HepG2 (cell line): Measurements from ENCODE around the gene VEGFA. TPM values are rescaled to one million over a fixed set of nuclear protein-coding genes. Genes with fewer than 3 reads are reported as not detected.
A peak's percentile ranks its signal among the peaks of the same experiment; 100 is the strongest.

Experiments used
- ARNT2 ChIP-seq: sonication (generic); formaldehyde crosslinking; IDR thresholded peaks from 2 replicates; pipeline ENCODE4 v1.8.0; 2022; ENCODE audit warnings: mild to moderate bottlenecking, low read depth, missing genetic modification reagents, moderate library complexity
- ATF1 ChIP-seq: IDR thresholded peaks from 2 replicates; pipeline ENCODE4 v1.6.1; 2016; ENCODE audit warnings: mild to moderate bottlenecking, control low read depth
- BORCS8-MEF2B ChIP-seq: sonication (generic); formaldehyde crosslinking; IDR thresholded peaks from 2 replicates; pipeline ENCODE4 v1.8.0; 2022; ENCODE audit warnings: mild to moderate bottlenecking, missing genetic modification reagents
- HMG20A ChIP-seq: IDR thresholded peaks from 2 replicates; pipeline ENCODE4 v1.6.1; 2016; ENCODE audit warnings: borderline replicate concordance
- LCORL ChIP-seq, 2 experiments: fragments of 450-650 bp in 1 of 2; sonication (generic) in 1 of 2; formaldehyde crosslinking in 1 of 2; IDR thresholded peaks; 2 replicates each; pipeline versions ENCODE4 v1.5.0 to v1.6.1; 2017 to 2020; ENCODE audit warnings: antibody characterized with exemption in 1 of 2, missing genetic modification reagents in 1 of 2
- MEIS2 ChIP-seq: sonication (generic); formaldehyde crosslinking; IDR thresholded peaks from 2 replicates; pipeline ENCODE4 v1.9.0; 2021; ENCODE audit warnings: mild to moderate bottlenecking, missing genetic modification reagents
- MIXL1 ChIP-seq: IDR thresholded peaks from 2 replicates; pipeline ENCODE4 v1.6.1; 2016
- NONO ChIP-seq, 2 experiments: fragments of 450-650 bp in 1 of 2; sonication (generic) in 1 of 2; formaldehyde crosslinking in 1 of 2; IDR thresholded peaks in 1 of 2; conservative IDR thresholded peaks in 1 of 2; 2 replicates each; pipeline versions ENCODE4 v1.6.1 to v1.8.0; 2017 to 2022; ENCODE audit warnings: mild to moderate bottlenecking in 1 of 2, missing genetic modification reagents in 1 of 2, moderate library complexity in 1 of 2
- RBM22 ChIP-seq: fragments of 200-400 bp; formaldehyde crosslinking; optimal IDR thresholded peaks from 2 replicates; pipeline ENCODE3; 2017; ENCODE audit warnings: mild to moderate bottlenecking, low read length, moderate library complexity
- RBM39 ChIP-seq: fragments of 200-400 bp; formaldehyde crosslinking; IDR thresholded peaks from one replicate; pipeline ENCODE4 v1.6.1; 2018; ENCODE audit warnings: antibody characterized with exemption, mild to moderate bottlenecking, low read depth, low read length; ENCODE audit not compliant: poor library complexity, severe bottlenecking
- SMAD3 ChIP-seq: sonication (generic); formaldehyde crosslinking; IDR thresholded peaks from 2 replicates; pipeline ENCODE4 v1.4.0; 2020; ENCODE audit warnings: missing genetic modification reagents
- SOX5 ChIP-seq: IDR thresholded peaks from 2 replicates; pipeline ENCODE4 v1.6.1; 2016; ENCODE audit warnings: borderline replicate concordance
- SP5 ChIP-seq: IDR thresholded peaks from 2 replicates; pipeline ENCODE4 v1.6.1; 2016; ENCODE audit warnings: low read depth, borderline replicate concordance
- ZNF354B ChIP-seq: sonication (generic); formaldehyde crosslinking; IDR thresholded peaks from 2 replicates; pipeline ENCODE4 v1.8.0; 2022; ENCODE audit warnings: mild to moderate bottlenecking, missing genetic modification reagents
- ZNF550 ChIP-seq: sonication (generic); formaldehyde crosslinking; IDR thresholded peaks from 2 replicates; pipeline ENCODE4 v1.4.0; 2020; ENCODE audit warnings: mild to moderate bottlenecking, missing genetic modification reagents, borderline replicate concordance
- ZSCAN9 ChIP-seq: IDR thresholded peaks from 2 replicates; pipeline ENCODE4 v1.6.1; 2016; ENCODE audit warnings: borderline replicate concordance
- ZZZ3 ChIP-seq: sonication (generic); formaldehyde crosslinking; IDR thresholded peaks from 2 replicates; pipeline ENCODE4 v1.4.0; 2020; ENCODE audit warnings: missing genetic modification reagents, mild to moderate bottlenecking, borderline replicate concordance
- polyA plus RNA-seq, 8 experiments: library from polyadenylated mRNA; depleted of rRNA in 3 of 8; stranded (reverse) in 7 of 8; unstranded in 1 of 8; fragments of >200 nt; fragmentation: Illumina TruSeq in 4 of 8; extraction: Trizol in 4 of 8; gene quantifications; 2 replicates each; pipeline versions ENCODE4 v1.2.1 to v1.2.3, GENCODE V29; 2011 to 2016; ENCODE audit warnings: low read depth in 4 of 8, missing spikeins in 1 of 8, mixed read lengths in 1 of 8; ENCODE audit not compliant: insufficient read depth in 1 of 8
- total RNA-seq, 5 experiments: library from RNA; depleted of rRNA; stranded (reverse); fragments of >200 nt; fragmentation: Illumina TruSeq; extraction: Trizol; gene quantifications; 2 replicates each; pipeline ENCODE4 v1.2.3, GENCODE V29; 2016; ENCODE audit warnings: low read depth in 1 of 5
- TF ChIP-seq, protein P1 (sequence below): sonication (generic); formaldehyde crosslinking; IDR thresholded peaks from 2 replicates; pipeline ENCODE4 v1.4.0; 2020; ENCODE audit warnings: low read depth, missing genetic modification reagents
- TF ChIP-seq, protein P2 (sequence below): IDR thresholded peaks from 2 replicates; pipeline ENCODE4 v1.6.1; 2016; ENCODE audit warnings: low read depth, control low read depth
- TF ChIP-seq, protein P3 (sequence below): sonication (generic); formaldehyde crosslinking; IDR thresholded peaks from 2 replicates; pipeline ENCODE4 v1.5.0; 2020; ENCODE audit warnings: mild to moderate bottlenecking, missing genetic modification reagents

Gene VEGFA
- total and polyA plus RNA-seq, 2 of the 13 experiments (the other 11 are each of a cell fraction or from before 2014, with no cell fraction given) = 68.1 to 629 TPM

DNA sequence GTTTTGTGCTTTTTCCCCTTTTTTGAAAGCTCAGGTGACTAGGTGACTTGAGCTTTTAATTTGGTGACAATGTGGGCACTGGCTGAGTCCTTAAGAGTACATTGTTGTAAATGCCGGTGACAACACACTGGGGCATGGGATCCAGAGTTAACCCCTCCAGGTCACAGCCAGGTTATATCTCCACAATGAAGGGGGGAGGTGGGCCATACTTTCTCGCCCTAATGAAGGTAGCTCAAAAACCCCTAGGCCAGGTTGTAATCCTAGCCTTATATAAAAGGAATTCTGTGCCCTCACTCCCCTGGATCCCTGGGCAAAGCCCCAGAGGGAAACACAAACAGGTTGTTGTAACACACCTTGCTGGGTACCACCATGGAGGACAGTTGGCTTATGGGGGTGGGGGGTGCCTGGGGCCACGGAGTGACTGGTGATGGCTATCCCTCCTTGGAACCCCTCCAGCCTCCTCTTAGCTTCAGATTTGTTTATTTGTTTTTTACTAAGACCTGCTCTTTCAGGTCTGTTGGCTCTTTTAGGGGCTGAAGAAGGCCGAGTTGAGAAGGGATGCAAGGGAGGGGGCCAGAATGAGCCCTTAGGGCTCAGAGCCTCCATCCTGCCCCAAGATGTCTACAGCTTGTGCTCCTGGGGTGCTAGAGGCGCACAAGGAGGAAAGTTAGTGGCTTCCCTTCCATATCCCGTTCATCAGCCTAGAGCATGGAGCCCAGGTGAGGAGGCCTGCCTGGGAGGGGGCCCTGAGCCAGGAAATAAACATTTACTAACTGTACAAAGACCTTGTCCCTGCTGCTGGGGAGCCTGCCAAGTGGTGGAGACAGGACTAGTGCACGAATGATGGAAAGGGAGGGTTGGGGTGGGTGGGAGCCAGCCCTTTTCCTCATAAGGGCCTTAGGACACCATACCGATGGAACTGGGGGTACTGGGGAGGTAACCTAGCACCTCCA, 2.2 kb upstream of the VEGFA start (continued):
- TF ChIP-seq, protein P1, sequence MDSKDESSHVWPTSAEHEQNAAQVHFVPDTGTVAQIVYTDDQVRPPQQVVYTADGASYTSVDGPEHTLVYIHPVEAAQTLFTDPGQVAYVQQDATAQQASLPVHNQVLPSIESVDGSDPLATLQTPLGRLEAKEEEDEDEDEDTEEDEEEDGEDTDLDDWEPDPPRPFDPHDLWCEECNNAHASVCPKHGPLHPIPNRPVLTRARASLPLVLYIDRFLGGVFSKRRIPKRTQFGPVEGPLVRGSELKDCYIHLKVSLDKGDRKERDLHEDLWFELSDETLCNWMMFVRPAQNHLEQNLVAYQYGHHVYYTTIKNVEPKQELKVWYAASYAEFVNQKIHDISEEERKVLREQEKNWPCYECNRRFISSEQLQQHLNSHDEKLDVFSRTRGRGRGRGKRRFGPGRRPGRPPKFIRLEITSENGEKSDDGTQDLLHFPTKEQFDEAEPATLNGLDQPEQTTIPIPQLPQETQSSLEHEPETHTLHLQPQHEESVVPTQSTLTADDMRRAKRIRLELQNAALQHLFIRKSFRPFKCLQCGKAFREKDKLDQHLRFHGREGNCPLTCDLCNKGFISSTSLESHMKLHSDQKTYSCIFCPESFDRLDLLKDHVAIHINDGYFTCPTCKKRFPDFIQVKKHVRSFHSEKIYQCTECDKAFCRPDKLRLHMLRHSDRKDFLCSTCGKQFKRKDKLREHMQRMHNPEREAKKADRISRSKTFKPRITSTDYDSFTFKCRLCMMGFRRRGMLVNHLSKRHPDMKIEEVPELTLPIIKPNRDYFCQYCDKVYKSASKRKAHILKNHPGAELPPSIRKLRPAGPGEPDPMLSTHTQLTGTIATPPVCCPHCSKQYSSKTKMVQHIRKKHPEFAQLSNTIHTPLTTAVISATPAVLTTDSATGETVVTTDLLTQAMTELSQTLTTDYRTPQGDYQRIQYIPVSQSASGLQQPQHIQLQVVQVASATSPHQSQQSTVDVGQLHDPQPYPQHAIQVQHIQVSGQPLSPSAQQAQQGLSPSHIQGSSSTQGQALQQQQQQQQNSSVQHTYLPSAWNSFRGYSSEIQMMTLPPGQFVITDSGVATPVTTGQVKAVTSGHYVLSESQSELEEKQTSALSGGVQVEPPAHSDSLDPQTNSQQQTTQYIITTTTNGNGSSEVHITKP (CRISPR knock-in tag) = 0 out of 2 replicates have a peak, but pooled peaks have one; percentile 36
- TF ChIP-seq, protein P2, sequence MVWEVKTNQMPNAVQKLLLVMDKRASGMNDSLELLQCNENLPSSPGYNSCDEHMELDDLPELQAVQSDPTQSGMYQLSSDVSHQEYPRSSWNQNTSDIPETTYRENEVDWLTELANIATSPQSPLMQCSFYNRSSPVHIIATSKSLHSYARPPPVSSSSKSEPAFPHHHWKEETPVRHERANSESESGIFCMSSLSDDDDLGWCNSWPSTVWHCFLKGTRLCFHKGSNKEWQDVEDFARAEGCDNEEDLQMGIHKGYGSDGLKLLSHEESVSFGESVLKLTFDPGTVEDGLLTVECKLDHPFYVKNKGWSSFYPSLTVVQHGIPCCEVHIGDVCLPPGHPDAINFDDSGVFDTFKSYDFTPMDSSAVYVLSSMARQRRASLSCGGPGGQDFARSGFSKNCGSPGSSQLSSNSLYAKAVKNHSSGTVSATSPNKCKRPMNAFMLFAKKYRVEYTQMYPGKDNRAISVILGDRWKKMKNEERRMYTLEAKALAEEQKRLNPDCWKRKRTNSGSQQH (CRISPR knock-in tag) = 0 out of 2 replicates have a peak, but pooled peaks have one; percentile 22
- TF ChIP-seq SOX5 (CRISPR knock-in tag) = peak; percentile 44; the same call in 1 of the 2 replicates
- 0 out of 2 replicates have a peak, but pooled peaks have one; percentile 25 for TF ChIP-seq MEIS2 (CRISPR knock-in tag)
- no peak for TF ChIP-seq ZNF354B (CRISPR knock-in tag)
- no peak for TF ChIP-seq LCORL (IDR thresholded peaks at IDR 0.05)
- TF ChIP-seq LCORL (CRISPR knock-in tag; IDR thresholded peaks at IDR 0.05) = peak; percentile 33; the same call in 1 of the 2 replicates
- TF ChIP-seq RBM39 = no peak
- peak; percentile 46; the same call in 1 of the 2 replicates for TF ChIP-seq ZSCAN9
- TF ChIP-seq SMAD3 (CRISPR knock-in tag) = no peak
- TF ChIP-seq ZNF550 (CRISPR knock-in tag) = no peak
- no peak for TF ChIP-seq ATF1 (CRISPR knock-in tag)
- TF ChIP-seq ARNT2 (CRISPR knock-in tag) = 0 out of 2 replicates have a peak, but pooled peaks have one; percentile 65
- peak; percentile 18; the same call in 1 of the 2 replicates for TF ChIP-seq HMG20A (CRISPR knock-in tag)
- TF ChIP-seq SP5 (CRISPR knock-in tag) = peak; percentile 24; the same call in 1 of the 2 replicates
- peak; percentile 35; the same call in 1 of the 2 replicates for TF ChIP-seq MIXL1
- TF ChIP-seq ZZZ3 (CRISPR knock-in tag) = no peak
- TF ChIP-seq RBM22 = no peak
- no peak for TF ChIP-seq BORCS8-MEF2B (CRISPR knock-in tag)
- TF ChIP-seq NONO (IDR thresholded peaks at IDR 0.05) = no peak
- no peak for TF ChIP-seq NONO (CRISPR knock-in tag; conservative IDR thresholded peaks at IDR 0.05)
- TF ChIP-seq, protein P3, sequence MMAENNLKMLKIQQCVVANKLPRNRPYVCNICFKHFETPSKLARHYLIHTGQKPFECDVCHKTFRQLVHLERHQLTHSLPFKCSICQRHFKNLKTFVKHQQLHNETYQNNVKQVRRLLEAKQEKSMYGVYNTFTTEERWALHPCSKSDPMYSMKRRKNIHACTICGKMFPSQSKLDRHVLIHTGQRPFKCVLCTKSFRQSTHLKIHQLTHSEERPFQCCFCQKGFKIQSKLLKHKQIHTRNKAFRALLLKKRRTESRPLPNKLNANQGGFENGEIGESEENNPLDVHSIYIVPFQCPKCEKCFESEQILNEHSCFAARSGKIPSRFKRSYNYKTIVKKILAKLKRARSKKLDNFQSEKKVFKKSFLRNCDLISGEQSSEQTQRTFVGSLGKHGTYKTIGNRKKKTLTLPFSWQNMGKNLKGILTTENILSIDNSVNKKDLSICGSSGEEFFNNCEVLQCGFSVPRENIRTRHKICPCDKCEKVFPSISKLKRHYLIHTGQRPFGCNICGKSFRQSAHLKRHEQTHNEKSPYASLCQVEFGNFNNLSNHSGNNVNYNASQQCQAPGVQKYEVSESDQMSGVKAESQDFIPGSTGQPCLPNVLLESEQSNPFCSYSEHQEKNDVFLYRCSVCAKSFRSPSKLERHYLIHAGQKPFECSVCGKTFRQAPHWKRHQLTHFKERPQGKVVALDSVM (CRISPR knock-in tag) = 0 out of 2 replicates have a peak, but pooled peaks have one; percentile 16
